Measurements from ENCODE around the gene COQ2.

COQ2 gene

GRCh38 chr4:83262682-83263081 is 21.9 kb downstream of the COQ2 start:
- Histone ChIP-seq H2AFZ (ENCODE audit: low read depth) (no peak overlapping the region), H3K79me2 (ENCODE audit: insufficient read depth, low read depth) (no peaks in the 10 kb centered on the region), H3K4me3 (IDR thresholded peaks at IDR 0.05; ENCODE audit: insufficient read depth, low read depth, low read length) (no peak overlapping the region), H3K9ac (no peak overlapping the region), H3K4me2 (no peak overlapping the region), H4K20me1 (ENCODE audit: insufficient read depth) (no peaks in the 10 kb centered on the region), H3K27ac (no peak overlapping the region), H3K36me3 (ENCODE audit: insufficient read depth) (no peaks in the 10 kb centered on the region), H3K27me3 (ENCODE audit: insufficient read depth, low read depth) (no peaks in the 10 kb centered on the region), H3K4me1 (ENCODE audit: low read depth, poor library complexity, severe bottlenecking) (peaks cover 19% of the 10 kb centered on the region)
- TF ChIP-seq, protein P1, sequence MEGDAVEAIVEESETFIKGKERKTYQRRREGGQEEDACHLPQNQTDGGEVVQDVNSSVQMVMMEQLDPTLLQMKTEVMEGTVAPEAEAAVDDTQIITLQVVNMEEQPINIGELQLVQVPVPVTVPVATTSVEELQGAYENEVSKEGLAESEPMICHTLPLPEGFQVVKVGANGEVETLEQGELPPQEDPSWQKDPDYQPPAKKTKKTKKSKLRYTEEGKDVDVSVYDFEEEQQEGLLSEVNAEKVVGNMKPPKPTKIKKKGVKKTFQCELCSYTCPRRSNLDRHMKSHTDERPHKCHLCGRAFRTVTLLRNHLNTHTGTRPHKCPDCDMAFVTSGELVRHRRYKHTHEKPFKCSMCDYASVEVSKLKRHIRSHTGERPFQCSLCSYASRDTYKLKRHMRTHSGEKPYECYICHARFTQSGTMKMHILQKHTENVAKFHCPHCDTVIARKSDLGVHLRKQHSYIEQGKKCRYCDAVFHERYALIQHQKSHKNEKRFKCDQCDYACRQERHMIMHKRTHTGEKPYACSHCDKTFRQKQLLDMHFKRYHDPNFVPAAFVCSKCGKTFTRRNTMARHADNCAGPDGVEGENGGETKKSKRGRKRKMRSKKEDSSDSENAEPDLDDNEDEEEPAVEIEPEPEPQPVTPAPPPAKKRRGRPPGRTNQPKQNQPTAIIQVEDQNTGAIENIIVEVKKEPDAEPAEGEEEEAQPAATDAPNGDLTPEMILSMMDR (conservative IDR thresholded peaks at IDR 0.05; ENCODE audit: low read depth, low read length): no peak

GRCh38 chr4:83261307-83261706 is 23.3 kb downstream of the COQ2 start:
- Histone ChIP-seq H3K27ac (no peak overlapping the region), H3K36me3 (ENCODE audit: insufficient read depth) (no peaks in the 10 kb centered on the region), H3K4me2 (no peak overlapping the region), H3K79me2 (ENCODE audit: insufficient read depth, low read depth) (no peaks in the 10 kb centered on the region), H3K4me3 (IDR thresholded peaks at IDR 0.05; ENCODE audit: insufficient read depth, low read depth, low read length) (no peak overlapping the region), H3K9ac (no peak overlapping the region), H4K20me1 (ENCODE audit: insufficient read depth) (no peaks in the 10 kb centered on the region), H3K27me3 (ENCODE audit: insufficient read depth, low read depth) (no peaks in the 10 kb centered on the region), H2AFZ (ENCODE audit: low read depth) (no peak overlapping the region), H3K4me1 (ENCODE audit: low read depth, poor library complexity, severe bottlenecking) (peaks cover 19% of the 10 kb centered on the region)
- TF ChIP-seq, protein P1 (conservative IDR thresholded peaks at IDR 0.05; ENCODE audit: low read depth, low read length): no peak

- peaks cover 28% of the 10 kb centered on the region for H3K4me1 ChIP-seq (ENCODE audit: low read depth, poor library complexity, severe bottlenecking)
- H3K4me2 ChIP-seq: no peak overlapping the region; the same call in 1 of the 2 replicates
- TF ChIP-seq, protein P1 (conservative IDR thresholded peaks at IDR 0.05; ENCODE audit: low read depth, low read length): no peak
- no peak overlapping the region for H3K27ac ChIP-seq
- no peaks in the 10 kb centered on the region for H3K79me2 ChIP-seq (ENCODE audit: insufficient read depth, low read depth)
- H2AFZ ChIP-seq (ENCODE audit: low read depth): no peak overlapping the region
- H3K9ac ChIP-seq: no peak overlapping the region
- no peaks in the 10 kb centered on the region for H3K36me3 ChIP-seq (ENCODE audit: insufficient read depth)
- H4K20me1 ChIP-seq (ENCODE audit: insufficient read depth): no peaks in the 10 kb centered on the region
- H3K4me3 ChIP-seq (IDR thresholded peaks at IDR 0.05; ENCODE audit: insufficient read depth, low read depth, low read length): no peak overlapping the region
- H3K27me3 ChIP-seq (ENCODE audit: insufficient read depth, low read depth): no peaks in the 10 kb centered on the region
Observed at GRCh38 chr4:83259586-83259985, 25.0 kb downstream of the COQ2 start.

- TF ChIP-seq, protein P1 (conservative IDR thresholded peaks at IDR 0.05; ENCODE audit: low read depth, low read length): no peak
- Histone ChIP-seq H3K79me2 (ENCODE audit: insufficient read depth, low read depth) (no peaks in the 10 kb centered on the region), H3K4me3 (IDR thresholded peaks at IDR 0.05; ENCODE audit: insufficient read depth, low read depth, low read length) (no peak overlapping the region), H3K4me1 (ENCODE audit: low read depth, poor library complexity, severe bottlenecking) (peaks cover 29% of the 10 kb centered on the region), H4K20me1 (ENCODE audit: insufficient read depth) (no peaks in the 10 kb centered on the region), H3K9ac (no peak overlapping the region), H3K27me3 (ENCODE audit: insufficient read depth, low read depth) (no peaks in the 10 kb centered on the region), H2AFZ (ENCODE audit: low read depth) (no peak overlapping the region), H3K4me2 (no peak overlapping the region), H3K27ac (no peak overlapping the region), H3K36me3 (ENCODE audit: insufficient read depth) (no peaks in the 10 kb centered on the region)
Observed at GRCh38 chr4:83258461-83258860, 26.1 kb downstream of the COQ2 start.
